Memory B cell (primary cell): ENCODE measurements around the gene SRSF4.
"Not testable (repeated sequence)": the region's sequence is repeated elsewhere in the genome, so short reads cannot be mapped to it uniquely, and the experiment has no call there.

Source experiments
- ATAC-seq: fragments of 150-1000 bp; cut with Tn5 transposase; 2 replicates; pipeline ENCODE4 v1.10.0; 2021; ENCODE audit warnings: low read depth, mild to moderate bottlenecking, moderate library complexity
- DNase-seq, 2 donors: peaks; one replicate each; pipeline ENCODE4 v3.0.0; 2022; ENCODE audit warnings: low spot score in 2 of 2
- H3K27ac Mint-ChIP-seq: one replicate; pipeline ENCODE4 v1.8.0; 2022; ENCODE audit warnings: mild to moderate bottlenecking, moderate library complexity, mixed read lengths
- H3K27me3 Mint-ChIP-seq: one replicate; pipeline ENCODE4 v1.8.0; 2022; ENCODE audit warnings: mixed read lengths
- H3K36me3 Mint-ChIP-seq: one replicate; pipeline ENCODE4 v1.8.0; 2022; ENCODE audit warnings: mild to moderate bottlenecking, mixed read lengths
- H3K4me1 Mint-ChIP-seq: one replicate; pipeline ENCODE4 v1.8.0; 2022; ENCODE audit warnings: mixed read lengths
- H3K4me3 Mint-ChIP-seq: one replicate; pipeline ENCODE4 v1.8.0; 2022; ENCODE audit warnings: mild to moderate bottlenecking, moderate library complexity, mixed read lengths
- H3K9me3 Mint-ChIP-seq: one replicate; pipeline ENCODE4 v1.8.0; 2022; ENCODE audit warnings: mixed read lengths

The SRSF4 gene

DNA sequence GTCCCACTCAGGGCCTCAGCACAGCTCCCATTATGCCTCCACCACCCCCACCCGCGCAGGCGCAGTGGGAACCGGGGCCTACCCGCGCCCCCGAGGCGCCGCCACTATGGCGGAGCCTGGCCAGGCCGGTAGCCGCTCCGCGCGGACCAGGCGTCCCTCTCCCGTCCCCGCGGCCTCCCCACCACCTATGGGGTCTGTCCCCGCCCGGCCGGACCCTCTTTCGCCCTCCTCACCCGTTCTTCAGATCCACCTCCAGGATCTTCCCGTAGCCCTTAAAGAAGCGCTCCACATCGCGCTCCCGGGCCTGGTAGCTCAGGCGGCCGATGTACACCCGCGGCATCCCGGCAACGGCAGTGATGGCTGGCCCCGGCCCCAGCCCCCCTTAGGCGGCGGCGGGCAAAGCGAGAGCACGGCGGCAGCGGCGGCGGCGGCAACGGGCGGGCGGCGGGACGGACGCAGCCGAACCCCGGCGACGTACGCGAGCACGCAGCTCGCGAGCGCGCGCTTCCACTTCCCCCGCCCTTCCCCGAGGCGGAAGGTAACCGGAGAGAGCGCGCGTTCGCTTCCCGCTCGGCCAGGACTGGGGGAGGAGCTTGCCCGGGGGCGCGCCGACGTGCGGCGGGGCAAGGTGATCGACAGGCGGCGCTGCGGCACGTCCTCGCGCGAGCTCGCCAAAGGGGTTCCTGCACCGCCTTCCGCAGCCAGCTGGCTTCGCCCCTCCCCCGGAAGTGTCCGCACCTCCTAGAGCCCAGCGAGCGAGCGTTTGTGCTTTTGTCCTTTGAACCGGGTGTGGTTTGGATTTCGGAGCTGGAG, at the start of gene SRSF4:
Gene SRSF4 (minus strand): TSS at position 488 of the 813 bp plus-strand sequence. CDS start 148 bp downstream, at position 340.
- H3K36me3 Mint-ChIP-seq = peaks cover 11% of the 10 kb centered on the region
- peak; percentile 86 for ATAC-seq
- peaks cover 25% of the 10 kb centered on the region for H3K4me1 Mint-ChIP-seq

DNA sequence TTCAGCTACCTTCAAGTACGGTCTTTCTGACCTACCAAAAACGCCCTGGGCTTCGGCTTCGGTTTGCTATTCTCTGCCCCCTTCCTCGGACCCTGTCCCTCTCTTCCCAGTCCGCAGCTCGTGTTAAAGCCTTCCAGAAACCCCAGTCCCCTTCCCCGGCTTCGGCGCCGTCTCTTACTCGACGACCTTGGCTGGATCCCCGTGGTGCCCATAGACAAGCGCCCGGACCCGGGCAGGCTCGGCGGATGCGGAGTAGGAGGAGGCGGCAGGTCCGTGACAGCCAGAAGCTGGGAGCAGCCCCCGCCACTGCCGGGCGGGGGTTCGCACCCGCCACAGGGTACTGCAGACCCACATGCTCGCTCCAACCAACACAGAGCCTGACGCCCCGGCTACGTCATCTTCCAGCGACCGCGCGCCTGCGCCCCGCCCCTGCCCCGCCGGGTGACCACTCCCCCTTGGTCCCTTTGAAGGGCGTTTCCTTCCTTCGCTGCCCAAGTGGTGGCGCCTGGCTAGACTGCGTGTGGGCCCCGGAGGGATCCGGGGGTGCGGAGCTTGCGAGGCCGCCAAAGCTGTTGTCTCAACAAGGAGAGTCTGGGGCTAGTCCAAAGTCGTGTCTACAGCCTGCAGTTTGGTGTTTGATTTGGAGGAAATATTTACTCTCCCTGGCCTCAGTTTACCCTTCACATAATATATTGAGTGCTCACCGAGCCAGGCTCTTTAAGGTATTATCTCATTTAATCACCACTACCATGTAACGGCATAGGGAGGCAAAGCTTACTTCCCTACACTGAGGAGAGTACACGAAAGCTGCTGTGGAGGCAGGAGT, 49.1 kb upstream of the SRSF4 start, which contains the start of gene MECR:
Gene MECR (minus strand): TSS at position 382 of the 826 bp plus-strand sequence. CDS start 28 bp downstream, at position 354.
- Mint-ChIP-seq H3K27me3 (peaks cover 13% of the 10 kb centered on the region), H3K9me3 (no peaks in the 10 kb centered on the region), H3K4me1 (peaks cover 14% of the 10 kb centered on the region), H3K27ac (peak within 1 kb of the TSS; percentile 90), H3K4me3 (peak within 1 kb of the TSS; percentile 94), H3K36me3 (no peaks in the 10 kb centered on the region)
- peak; percentile 92 to 99 for DNase-seq
- peak; percentile 99 for ATAC-seq

More for the DNA sequence above, at the start of gene SRSF4:
- Mint-ChIP-seq H3K27me3 (no peaks in the 10 kb centered on the region), H3K27ac (peak within 1 kb of the TSS; percentile 97), H3K4me3 (peak within 1 kb of the TSS; percentile 95), H3K9me3 (no peaks in the 10 kb centered on the region)
- peak; percentile 99 for DNase-seq

DNA sequence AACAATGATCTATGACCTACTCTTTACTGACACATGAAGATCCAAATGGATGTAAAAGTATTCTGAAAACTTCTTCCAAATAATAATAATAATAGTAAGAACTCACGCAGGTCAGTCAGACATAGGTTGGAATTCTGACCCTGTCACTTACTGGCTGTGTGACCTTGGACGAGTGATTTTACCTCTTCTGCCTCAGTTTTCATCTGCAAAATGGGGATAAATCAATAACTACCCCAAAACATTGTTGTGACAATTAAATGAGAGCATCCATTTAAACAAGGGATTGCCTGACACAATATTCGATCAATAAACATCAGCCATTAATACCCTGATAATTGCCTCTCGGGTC, 48.5 kb upstream of the SRSF4 start:
- Mint-ChIP-seq H3K36me3 (no peaks in the 10 kb centered on the region), H3K27me3 (peaks cover 12% of the 10 kb centered on the region), H3K27ac (peak overlapping the region; percentile 90), H3K4me1 (peaks cover 15% of the 10 kb centered on the region), H3K4me3 (peak overlapping the region; percentile 94), H3K9me3 (no peaks in the 10 kb centered on the region)
- ATAC-seq (no peak), DNase-seq (no peak)

DNA sequence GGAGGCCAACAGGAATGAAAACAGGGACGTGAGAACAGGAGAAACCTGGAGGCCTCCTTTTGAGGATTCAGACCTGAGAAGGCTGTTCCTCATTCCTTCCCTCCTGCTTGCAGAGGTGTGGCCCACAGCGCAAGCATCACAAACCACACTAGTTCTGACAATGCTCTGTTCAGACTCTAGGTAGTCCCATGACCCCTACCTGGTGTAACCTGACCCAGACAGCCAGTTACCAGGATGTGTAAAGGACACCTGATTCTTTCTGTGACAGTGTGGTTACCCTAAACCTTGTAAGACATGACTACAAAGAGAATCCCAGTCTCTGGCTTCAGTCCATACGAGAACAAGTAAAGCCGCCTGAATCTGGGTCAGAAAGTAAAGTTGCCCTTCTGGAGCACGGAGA, 45.8 kb upstream of the SRSF4 start:
- DNase-seq = no peak
- Mint-ChIP-seq H3K9me3 (no peaks in the 10 kb centered on the region), H3K27me3 (no peaks in the 10 kb centered on the region), H3K27ac (no peak overlapping the region), H3K4me3 (no peak overlapping the region), H3K36me3 (no peaks in the 10 kb centered on the region), H3K4me1 (peaks cover 16% of the 10 kb centered on the region)
- ATAC-seq = no peak

DNA sequence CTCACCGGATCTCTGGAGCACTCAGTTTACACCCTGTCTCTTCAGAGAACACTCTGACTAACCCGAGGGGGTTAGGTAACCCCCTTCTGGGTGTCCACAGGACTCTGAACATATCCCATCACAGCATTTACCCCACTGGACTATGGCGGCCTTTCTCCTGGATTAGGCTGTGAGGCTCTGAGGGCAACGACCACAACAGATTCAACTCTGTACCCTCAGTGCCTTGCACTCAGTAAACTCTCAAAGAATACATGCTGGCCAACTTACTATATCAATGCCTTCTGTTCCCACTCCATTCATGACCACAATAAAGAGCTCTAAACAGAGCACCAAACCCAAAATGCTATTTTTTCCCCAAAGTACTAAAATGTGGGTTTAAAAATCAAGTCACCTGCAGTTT, 43.7 kb upstream of the SRSF4 start:
- no peak overlapping the region for H3K27ac Mint-ChIP-seq
- peaks cover 8% of the 10 kb centered on the region for H3K4me1 Mint-ChIP-seq
- H3K9me3 Mint-ChIP-seq = no peaks in the 10 kb centered on the region
- H3K36me3 Mint-ChIP-seq = peaks cover 5% of the 10 kb centered on the region
- no peak for DNase-seq
- H3K4me3 Mint-ChIP-seq = no peak overlapping the region
- no peaks in the 10 kb centered on the region for H3K27me3 Mint-ChIP-seq
- no peak for ATAC-seq

DNA sequence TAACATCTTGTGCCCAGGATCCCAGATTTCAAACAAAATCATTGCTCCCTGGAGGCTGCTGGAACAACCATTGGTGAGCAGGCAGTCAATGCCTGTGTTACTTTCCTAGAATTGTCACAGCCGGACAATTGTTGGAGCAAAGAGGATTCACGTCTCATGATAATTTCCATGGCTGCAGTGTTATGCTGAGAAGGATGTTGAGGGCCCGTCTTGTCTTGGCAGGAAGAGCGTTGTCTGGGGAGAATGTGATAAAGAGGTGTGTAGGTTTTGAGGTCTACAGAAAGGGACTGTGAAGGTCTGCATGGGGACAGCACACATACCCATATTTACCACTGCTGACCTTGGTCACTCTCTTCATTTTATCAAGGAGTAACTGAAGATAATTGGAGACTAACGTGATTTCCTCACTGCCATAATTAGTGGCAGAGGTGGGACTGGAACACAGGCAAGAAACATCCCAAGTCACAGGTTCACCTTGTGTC, 42.7 kb upstream of the SRSF4 start:
- no peak overlapping the region for H3K4me3 Mint-ChIP-seq
- H3K27me3 Mint-ChIP-seq = no peaks in the 10 kb centered on the region
- H3K4me1 Mint-ChIP-seq = peaks cover 2% of the 10 kb centered on the region
- H3K36me3 Mint-ChIP-seq = peaks cover 8% of the 10 kb centered on the region
- H3K9me3 Mint-ChIP-seq = no peaks in the 10 kb centered on the region
- no peak overlapping the region for H3K27ac Mint-ChIP-seq
- ATAC-seq = no peak
- DNase-seq = no peak

DNA sequence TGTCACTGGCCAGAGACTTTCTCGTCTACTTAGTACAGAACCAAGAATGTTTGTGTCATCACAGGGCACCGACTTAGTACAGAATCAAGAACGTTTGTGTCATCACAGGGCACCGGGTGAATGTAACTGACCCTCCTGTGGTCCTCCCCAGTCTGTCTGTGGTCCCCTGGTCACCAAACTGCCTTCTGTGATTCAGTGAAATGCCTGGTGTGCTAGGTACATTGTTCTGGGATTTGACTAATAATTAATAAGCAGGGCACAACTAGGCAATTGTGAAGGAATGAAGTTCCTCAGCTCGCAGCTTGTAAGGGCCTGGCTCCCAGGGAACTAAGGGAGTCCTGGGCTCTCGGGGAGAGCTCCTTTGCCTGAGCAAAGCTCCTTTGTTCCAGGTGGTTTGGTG, 41.8 kb upstream of the SRSF4 start:
- ATAC-seq (no peak), DNase-seq (no peak)
- peaks cover 9% of the 10 kb centered on the region for H3K36me3 Mint-ChIP-seq
- H3K4me1 Mint-ChIP-seq = peaks cover 2% of the 10 kb centered on the region
- no peak overlapping the region for H3K27ac Mint-ChIP-seq
- no peaks in the 10 kb centered on the region for H3K27me3 Mint-ChIP-seq
- H3K4me3 Mint-ChIP-seq = no peak overlapping the region
- H3K9me3 Mint-ChIP-seq = no peaks in the 10 kb centered on the region

DNA sequence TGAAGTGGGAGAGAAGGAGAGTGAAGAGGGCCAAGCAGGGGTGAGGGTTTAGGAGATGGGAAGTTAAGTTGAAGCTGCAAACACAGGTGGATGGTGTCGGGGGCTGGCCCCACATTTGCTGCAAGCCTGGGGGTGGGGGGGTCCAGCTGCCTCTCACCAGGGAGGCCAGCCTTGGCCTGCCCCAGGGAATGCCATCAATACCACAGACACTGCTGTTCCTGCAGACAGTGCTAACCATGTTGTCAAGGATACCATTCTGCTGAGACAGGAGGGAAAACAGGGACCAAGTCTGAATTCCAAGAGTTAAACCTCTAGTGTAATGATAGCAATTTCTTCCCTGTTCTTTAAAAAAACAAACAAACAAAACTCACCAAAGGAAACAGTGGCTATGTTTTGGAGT, 41.0 kb upstream of the SRSF4 start:
- Mint-ChIP-seq H3K9me3 (no peaks in the 10 kb centered on the region), H3K36me3 (peaks cover 9% of the 10 kb centered on the region), H3K27ac (no peak overlapping the region), H3K4me1 (peaks cover 2% of the 10 kb centered on the region), H3K27me3 (no peaks in the 10 kb centered on the region), H3K4me3 (no peak overlapping the region)
- DNase-seq (no peak), ATAC-seq (no peak)

DNA sequence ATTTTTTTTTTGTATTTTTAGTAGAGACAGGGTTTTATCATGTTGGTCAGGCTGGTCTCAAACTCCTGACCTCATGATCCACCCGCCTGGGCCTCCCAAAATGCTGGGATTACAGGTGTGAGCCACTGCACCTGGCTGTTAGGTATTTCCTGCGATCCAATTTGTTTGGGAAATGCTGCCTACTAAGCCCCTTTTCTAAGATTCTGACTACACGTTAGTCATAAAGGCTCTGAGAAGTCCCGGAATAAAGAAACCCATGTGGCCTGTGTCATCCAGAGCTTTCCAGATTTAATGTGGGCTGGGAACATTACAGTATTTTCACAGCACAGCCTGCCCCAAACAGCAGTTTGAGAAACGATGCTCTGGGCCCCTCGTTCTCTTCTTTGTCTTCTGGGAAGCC, 40.6 kb upstream of the SRSF4 start:
- H3K4me3 Mint-ChIP-seq, ATAC-seq, H3K27ac Mint-ChIP-seq, H3K27me3 Mint-ChIP-seq, DNase-seq, H3K4me1 Mint-ChIP-seq, H3K36me3 Mint-ChIP-seq, H3K9me3 Mint-ChIP-seq: not testable (repeated sequence)

DNA sequence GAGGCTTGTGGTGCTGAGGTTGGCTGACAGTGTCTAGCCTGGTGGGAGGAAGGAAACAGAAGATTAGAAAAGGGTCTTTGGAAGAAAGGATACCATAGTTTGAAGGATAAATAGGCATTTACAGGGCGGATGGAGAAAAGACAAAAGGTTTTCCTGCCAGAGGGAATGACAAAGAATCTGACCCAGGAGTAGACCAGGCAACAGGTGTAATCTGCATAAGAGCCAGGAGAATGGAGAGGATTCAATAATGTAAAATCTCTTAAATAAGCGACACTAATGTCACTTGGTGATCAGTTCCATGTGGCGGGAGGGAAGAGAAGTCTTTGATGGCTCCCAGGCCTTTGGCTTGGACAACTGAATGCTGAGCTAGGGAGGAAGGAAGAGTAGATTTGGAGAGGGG, 39.6 kb upstream of the SRSF4 start:
- ATAC-seq = no peak
- Mint-ChIP-seq H3K27ac (no peak overlapping the region), H3K36me3 (peaks cover 9% of the 10 kb centered on the region)

DNA sequence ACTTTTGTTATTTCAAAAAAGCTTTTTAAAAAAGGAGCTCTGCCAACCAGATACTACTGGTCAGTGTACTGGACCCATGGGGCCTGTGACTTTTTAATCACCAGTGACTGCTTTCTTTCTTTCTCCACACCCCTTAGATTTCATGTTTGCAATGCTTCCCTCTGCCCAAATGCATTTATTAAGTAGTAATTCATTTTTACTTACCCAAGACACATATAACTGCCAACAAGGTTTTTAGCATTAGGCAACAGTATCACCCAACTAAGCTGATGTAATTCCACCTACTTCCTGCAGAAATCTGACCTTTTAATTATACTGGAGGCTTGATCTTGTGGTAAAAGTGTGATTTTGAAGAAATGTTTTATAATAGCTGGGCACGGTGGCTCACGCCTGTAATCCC, 36.5 kb upstream of the SRSF4 start:
- H3K9me3 Mint-ChIP-seq = no peaks in the 10 kb centered on the region
- no peak overlapping the region for H3K4me3 Mint-ChIP-seq
- peaks cover 12% of the 10 kb centered on the region for H3K36me3 Mint-ChIP-seq
- H3K4me1 Mint-ChIP-seq = no peaks in the 10 kb centered on the region
- H3K27ac Mint-ChIP-seq = no peak overlapping the region
- DNase-seq (no peak), ATAC-seq (no peak)
- H3K27me3 Mint-ChIP-seq = no peaks in the 10 kb centered on the region

More for the DNA sequence above, 39.6 kb upstream of the SRSF4 start:
- H3K4me3 Mint-ChIP-seq = no peak overlapping the region
- peaks cover 2% of the 10 kb centered on the region for H3K4me1 Mint-ChIP-seq
- H3K27me3 Mint-ChIP-seq = no peaks in the 10 kb centered on the region
- no peak for DNase-seq
- no peaks in the 10 kb centered on the region for H3K9me3 Mint-ChIP-seq

DNA sequence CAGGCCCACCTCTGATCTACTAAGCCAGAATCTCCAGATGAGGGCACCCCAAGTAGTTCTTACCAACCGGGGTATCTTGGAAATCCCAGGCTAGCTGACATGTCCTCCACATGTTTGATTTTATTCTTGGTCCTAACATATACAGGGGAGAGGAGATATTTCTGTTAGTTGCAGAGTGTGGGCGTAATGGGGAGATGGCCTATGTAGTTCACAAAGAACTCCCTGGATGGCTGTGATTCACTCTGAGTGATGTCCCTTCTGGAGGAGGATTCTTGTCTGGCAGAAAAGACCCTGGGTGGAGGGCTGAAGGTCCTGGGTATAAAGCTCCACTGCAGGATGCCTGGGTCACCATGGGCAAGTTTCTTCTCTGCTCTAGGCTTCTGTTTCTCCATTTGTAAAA, 35.9 kb upstream of the SRSF4 start:
- Mint-ChIP-seq H3K9me3 (no peaks in the 10 kb centered on the region), H3K4me1 (peaks cover 3% of the 10 kb centered on the region), H3K27ac (no peak overlapping the region), H3K4me3 (no peak overlapping the region), H3K27me3 (no peaks in the 10 kb centered on the region), H3K36me3 (peaks cover 15% of the 10 kb centered on the region)
- DNase-seq (no peak), ATAC-seq (no peak)

DNA sequence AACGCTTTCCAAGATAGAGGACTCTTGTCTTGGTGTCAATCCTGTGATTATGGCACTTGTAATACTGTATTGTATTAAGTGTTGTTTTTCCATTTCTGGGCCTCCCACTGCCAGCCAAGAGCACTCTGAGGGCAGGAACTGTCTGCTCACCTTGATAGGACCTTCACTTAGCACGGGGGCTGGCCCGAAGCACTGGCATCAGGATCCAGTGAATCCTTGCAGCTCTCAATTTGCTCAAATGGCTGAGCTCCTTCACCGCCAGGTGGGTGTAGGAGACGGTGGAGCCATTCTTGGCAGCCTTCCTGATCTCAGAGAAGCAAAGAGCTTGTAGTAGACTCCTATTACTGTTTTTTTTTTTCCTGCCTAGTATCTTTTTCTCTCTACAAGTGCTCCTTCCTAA, 31.4 kb upstream of the SRSF4 start:
- ATAC-seq (no peak), DNase-seq (no peak)
- H3K4me3 Mint-ChIP-seq = no peak overlapping the region
- peaks cover 13% of the 10 kb centered on the region for H3K36me3 Mint-ChIP-seq
- H3K27me3 Mint-ChIP-seq = no peaks in the 10 kb centered on the region
- peaks cover 12% of the 10 kb centered on the region for H3K4me1 Mint-ChIP-seq
- H3K9me3 Mint-ChIP-seq = no peaks in the 10 kb centered on the region
- no peak overlapping the region for H3K27ac Mint-ChIP-seq
